IMR-90 (cell line): ENCODE results near the gene KCNMA1. TPM values are rescaled to one million over a fixed set of nuclear protein-coding genes. Genes with fewer than 3 reads are reported as not detected.

Experiments
- ATAC-seq: fragments of 200-7000 bp; cut with Tn5 transposase; 2 replicates; pipeline ENCODE4 v1.9.1; 2020; ENCODE audit warnings: low read depth, mild to moderate bottlenecking, moderate library complexity
- BruUV-seq: library from RNA; stranded (reverse); fragments of 400-500 nt; replicated peaks from 2 replicates; lab custom pipeline; 2021; lab: Mats Ljungman, UMichigan
- CTCF ChIA-PET: fragments of 300-600 bp; formaldehyde crosslinking; extraction: SDS; loops from one replicate; lab custom pipeline; 2021; ENCODE audit warnings: antibody characterized with exemption; lab: Yijun Ruan, JAX
- POLR2A ChIA-PET: fragments of 300-600 bp; sonication (Branson Sonifier 250); formaldehyde crosslinking; loops from one replicate; lab custom pipeline; 2022; ENCODE audit warnings: antibody characterized with exemption; ENCODE audit not compliant: unreplicated experiment; lab: Charles Lee
- DNase-seq: peaks from one replicate; pipeline ENCODE4 v3.0.0; 2013
- H2AFZ ChIP-seq: replicated peaks from 2 replicates; pipeline ENCODE3; 2013; ENCODE audit warnings: low read length, mild to moderate bottlenecking; ENCODE audit not compliant: poor library complexity
- H2AK5ac ChIP-seq: 2 replicates; pipeline ENCODE4 v1.6.1; 2013; ENCODE audit warnings: low read depth, low read length, inconsistent platforms
- H2AK9ac ChIP-seq: replicated peaks from 2 replicates; pipeline ENCODE3; 2013; ENCODE audit warnings: mild to moderate bottlenecking, low read depth, low read length, moderate library complexity; ENCODE audit not compliant: poor library complexity
- H2BK120ac ChIP-seq: 2 replicates; pipeline ENCODE4 v1.6.1; 2013; ENCODE audit warnings: low read depth, low read length, inconsistent platforms
- H2BK15ac ChIP-seq: 3 replicates; pipeline ENCODE4 v1.6.1; 2013; ENCODE audit warnings: low read depth, low read length, inconsistent platforms
- H2BK20ac ChIP-seq: 2 replicates; pipeline ENCODE4 v1.6.1; 2013; ENCODE audit warnings: low read depth, mild to moderate bottlenecking, inconsistent platforms, low read length, moderate library complexity
- H2BK5ac ChIP-seq: 2 replicates; pipeline ENCODE4 v1.6.1; 2013; ENCODE audit warnings: mild to moderate bottlenecking, low read depth, low read length, inconsistent platforms; ENCODE audit not compliant: poor library complexity, severe bottlenecking
- H3K14ac ChIP-seq: replicated peaks from 2 replicates; pipeline ENCODE4 v1.6.1; 2013; ENCODE audit warnings: low read depth, low read length, inconsistent platforms
- H3K18ac ChIP-seq: 2 replicates; pipeline ENCODE4 v1.6.1; 2013; ENCODE audit warnings: low read depth, low read length, control low read depth
- H3K23ac ChIP-seq: 2 replicates; pipeline ENCODE4 v1.6.1; 2013; ENCODE audit warnings: low read depth, low read length, inconsistent platforms
- H3K27ac ChIP-seq: 2 replicates; pipeline ENCODE4 v1.5.1; 2013; ENCODE audit warnings: mild to moderate bottlenecking, control low read depth, low read length; ENCODE audit not compliant: insufficient read depth
- H3K27me3 ChIP-seq: 2 replicates; pipeline ENCODE4 v1.6.1; 2013; ENCODE audit warnings: low read length; ENCODE audit not compliant: control insufficient read depth, insufficient read depth
- H3K36me3 ChIP-seq: 2 replicates; pipeline ENCODE4 v1.6.1; 2013; ENCODE audit warnings: low read length, mixed read lengths; ENCODE audit not compliant: control insufficient read depth, insufficient read depth
- H3K4ac ChIP-seq: 2 replicates; pipeline ENCODE4 v1.6.1; 2013; ENCODE audit warnings: low read depth, low read length, inconsistent platforms
- H3K4me1 ChIP-seq: 2 replicates; pipeline ENCODE4 v1.6.1; 2013; ENCODE audit warnings: low read length, mixed read lengths; ENCODE audit not compliant: control insufficient read depth, insufficient read depth
- H3K4me2 ChIP-seq: 2 replicates; pipeline ENCODE4 v1.6.1; 2013; ENCODE audit warnings: low read depth, mild to moderate bottlenecking, control low read depth, low read length, moderate library complexity
- H3K4me3 ChIP-seq: 2 replicates; pipeline ENCODE4 v1.5.1; 2013; ENCODE audit warnings: low read depth, mild to moderate bottlenecking, control low read depth, low read length, moderate library complexity; ENCODE audit not compliant: insufficient read depth
- H3K56ac ChIP-seq: 2 replicates; pipeline ENCODE4 v1.6.1; 2013; ENCODE audit warnings: low read length, inconsistent platforms; ENCODE audit not compliant: insufficient read depth; ENCODE audit errors: extremely low read depth
- H3K79me1 ChIP-seq, 2 experiments: 2 replicates each; pipeline ENCODE4 v1.6.1; 2013; ENCODE audit warnings: low read length in 2 of 2, inconsistent platforms in 1 of 2, low read depth in 1 of 2
- H3K9ac ChIP-seq: 2 replicates; pipeline ENCODE4 v1.6.1; 2013; ENCODE audit warnings: low read depth, low read length, control low read depth
- H3K9me1 ChIP-seq: 2 replicates; pipeline ENCODE4 v1.6.1; 2013; ENCODE audit warnings: low read length, inconsistent platforms; ENCODE audit not compliant: insufficient read depth
- H3K9me3 ChIP-seq: 2 replicates; pipeline ENCODE4 v1.6.1; 2013; ENCODE audit warnings: low read length; ENCODE audit not compliant: control insufficient read depth, insufficient read depth
- H4K20me1 ChIP-seq: 2 replicates; pipeline ENCODE4 v1.6.1; 2013; ENCODE audit warnings: low read length, inconsistent platforms; ENCODE audit not compliant: insufficient read depth
- H4K5ac ChIP-seq: 2 replicates; pipeline ENCODE4 v1.6.1; 2013; ENCODE audit warnings: mild to moderate bottlenecking, low read depth, low read length, control low read depth
- H4K8ac ChIP-seq, 2 experiments: 2 replicates each; pipeline ENCODE4 v1.6.1; 2013; ENCODE audit warnings: low read depth in 2 of 2, low read length in 2 of 2, control low read depth in 1 of 2, inconsistent platforms in 1 of 2
- H4K91ac ChIP-seq: 2 replicates; pipeline ENCODE4 v1.6.1; 2013; ENCODE audit warnings: low read depth, low read length, inconsistent platforms; ENCODE audit not compliant: insufficient read depth
- CEBPB ChIP-seq: IDR thresholded peaks from 2 replicates; pipeline ENCODE4 v1.6.1; 2012; ENCODE audit warnings: low read depth, low read length, improper control_type of control experiment
- FOS ChIP-seq: fragments of 150-350 bp; IDR thresholded peaks from 2 replicates; pipeline ENCODE4 v1.6.1; 2016; ENCODE audit warnings: low read depth, low read length
- MAZ ChIP-seq: IDR thresholded peaks from 2 replicates; pipeline ENCODE4 v1.6.1; 2012; ENCODE audit warnings: low read depth, mild to moderate bottlenecking, low read length, improper control_type of control experiment, moderate library complexity, borderline replicate concordance
- MXI1 ChIP-seq: IDR thresholded peaks from 2 replicates; pipeline ENCODE4 v1.6.1; 2012; ENCODE audit warnings: low read depth, mild to moderate bottlenecking, low read length, moderate library complexity, borderline replicate concordance
- RFX5 ChIP-seq: IDR thresholded peaks from 2 replicates; pipeline ENCODE4 v1.8.0; 2012; ENCODE audit warnings: low read depth, mild to moderate bottlenecking, low read length, moderate library complexity
- WGBS, 2 experiments: methylation state at CpG; one replicate each; pipeline versions ENCODE4 v1.1.5 to v1.1.7; 2013; ENCODE audit warnings: missing lambda C conversion rate in 2 of 2; ENCODE audit not compliant: insufficient read length in 1 of 2; ENCODE audit errors: extremely low coverage in 2 of 2; 5-methylcytosine and 5-hydroxymethylcytosine counted together
- dilution Hi-C: fragments of 300-500 bp; cut with HindIII; formaldehyde crosslinking; loops from one replicate; pipeline ENCODE4 v1.14.3; 2018; ENCODE audit warnings: low sequenced_read_pairs; ENCODE audit not compliant: unreplicated experiment
- in situ Hi-C: fragments of 300-500 bp; cut with MboI; formaldehyde crosslinking; loops from 3 replicates; pipeline ENCODE4 v1.14.3; 2019; ENCODE audit warnings: low sequenced_read_pairs, inconsistent platforms, mixed read lengths
- intact Hi-C: fragments of 100-400 bp; cut with micrococcal nuclease; formaldehyde crosslinking; loops from 2 replicates; pipeline ENCODE4 v1.10.0; 2022
- polyA plus RNA-seq, 3 experiments: library from polyadenylated mRNA; depleted of rRNA; stranded (reverse); fragments of >200 nt; gene quantifications; 2 replicates each; pipeline ENCODE4 v1.2.3, GENCODE V29; 2012; ENCODE audit warnings: low replicate concordance in 1 of 3
- total RNA-seq: library from RNA; depleted of rRNA; stranded (reverse); fragments of >200 nt; gene quantifications from 2 replicates; pipeline ENCODE4 v1.2.3, GENCODE V29; 2012
- TF ChIP-seq, protein P1 (sequence below): fragments of 150-350 bp; IDR thresholded peaks from 2 replicates; pipeline ENCODE4 v1.6.1; 2017; ENCODE audit warnings: mild to moderate bottlenecking, antibody characterized with exemption, low read length, low read depth
- TF ChIP-seq, protein P2 (sequence below): conservative IDR thresholded peaks from 2 replicates; pipeline ENCODE4 v1.5.1; 2012; ENCODE audit warnings: mild to moderate bottlenecking, low read depth, low read length, improper control_type of control experiment
- TF ChIP-seq, protein P3 (sequence below): fragments of 150-350 bp; IDR thresholded peaks from 2 replicates; pipeline ENCODE4 v1.6.1; 2016; ENCODE audit warnings: low read depth, mild to moderate bottlenecking, low read length, moderate library complexity, borderline replicate concordance

The KCNMA1 gene
- total and polyA plus RNA-seq, 2 of the 4 experiments (the other 2 are of a cell fraction) = 25.6 to 29.6 TPM

DNA sequence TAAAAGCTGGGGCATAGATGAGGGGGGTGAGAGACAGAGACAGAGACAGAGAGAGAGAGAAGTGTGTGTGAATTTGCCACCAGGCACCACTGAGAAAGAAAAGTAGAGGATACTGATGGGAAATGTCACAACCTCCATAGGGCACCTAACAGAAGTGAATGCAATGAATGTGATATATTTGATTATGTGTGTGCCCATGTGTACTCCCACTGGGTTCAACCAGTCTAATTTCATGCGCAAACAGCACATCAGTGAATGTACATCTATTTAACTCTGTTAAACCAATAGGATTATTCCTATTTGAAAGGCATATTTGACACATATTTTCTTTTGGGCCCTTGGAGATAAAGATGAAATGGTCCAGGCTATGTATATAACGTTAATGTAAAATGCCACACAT is 241.3 kb downstream of the KCNMA1 start:
- TF ChIP-seq MAZ (no peak), RFX5 (no peak), CEBPB (no peak), FOS (no peak), MXI1 (no peak)
- TF ChIP-seq, protein P1, sequence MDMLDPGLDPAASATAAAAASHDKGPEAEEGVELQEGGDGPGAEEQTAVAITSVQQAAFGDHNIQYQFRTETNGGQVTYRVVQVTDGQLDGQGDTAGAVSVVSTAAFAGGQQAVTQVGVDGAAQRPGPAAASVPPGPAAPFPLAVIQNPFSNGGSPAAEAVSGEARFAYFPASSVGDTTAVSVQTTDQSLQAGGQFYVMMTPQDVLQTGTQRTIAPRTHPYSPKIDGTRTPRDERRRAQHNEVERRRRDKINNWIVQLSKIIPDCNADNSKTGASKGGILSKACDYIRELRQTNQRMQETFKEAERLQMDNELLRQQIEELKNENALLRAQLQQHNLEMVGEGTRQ = no peak
- TF ChIP-seq, protein P2, sequence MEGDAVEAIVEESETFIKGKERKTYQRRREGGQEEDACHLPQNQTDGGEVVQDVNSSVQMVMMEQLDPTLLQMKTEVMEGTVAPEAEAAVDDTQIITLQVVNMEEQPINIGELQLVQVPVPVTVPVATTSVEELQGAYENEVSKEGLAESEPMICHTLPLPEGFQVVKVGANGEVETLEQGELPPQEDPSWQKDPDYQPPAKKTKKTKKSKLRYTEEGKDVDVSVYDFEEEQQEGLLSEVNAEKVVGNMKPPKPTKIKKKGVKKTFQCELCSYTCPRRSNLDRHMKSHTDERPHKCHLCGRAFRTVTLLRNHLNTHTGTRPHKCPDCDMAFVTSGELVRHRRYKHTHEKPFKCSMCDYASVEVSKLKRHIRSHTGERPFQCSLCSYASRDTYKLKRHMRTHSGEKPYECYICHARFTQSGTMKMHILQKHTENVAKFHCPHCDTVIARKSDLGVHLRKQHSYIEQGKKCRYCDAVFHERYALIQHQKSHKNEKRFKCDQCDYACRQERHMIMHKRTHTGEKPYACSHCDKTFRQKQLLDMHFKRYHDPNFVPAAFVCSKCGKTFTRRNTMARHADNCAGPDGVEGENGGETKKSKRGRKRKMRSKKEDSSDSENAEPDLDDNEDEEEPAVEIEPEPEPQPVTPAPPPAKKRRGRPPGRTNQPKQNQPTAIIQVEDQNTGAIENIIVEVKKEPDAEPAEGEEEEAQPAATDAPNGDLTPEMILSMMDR = no peak
- TF ChIP-seq, protein P3, sequence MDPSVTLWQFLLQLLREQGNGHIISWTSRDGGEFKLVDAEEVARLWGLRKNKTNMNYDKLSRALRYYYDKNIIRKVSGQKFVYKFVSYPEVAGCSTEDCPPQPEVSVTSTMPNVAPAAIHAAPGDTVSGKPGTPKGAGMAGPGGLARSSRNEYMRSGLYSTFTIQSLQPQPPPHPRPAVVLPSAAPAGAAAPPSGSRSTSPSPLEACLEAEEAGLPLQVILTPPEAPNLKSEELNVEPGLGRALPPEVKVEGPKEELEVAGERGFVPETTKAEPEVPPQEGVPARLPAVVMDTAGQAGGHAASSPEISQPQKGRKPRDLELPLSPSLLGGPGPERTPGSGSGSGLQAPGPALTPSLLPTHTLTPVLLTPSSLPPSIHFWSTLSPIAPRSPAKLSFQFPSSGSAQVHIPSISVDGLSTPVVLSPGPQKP = no peak
- Histone ChIP-seq H2BK5ac (no peak overlapping the region), H4K91ac (no peak overlapping the region), H2BK15ac (peak overlapping the region; percentile 4; the same call in 1 of the 3 replicates), H4K20me1 (peaks cover 4% of the 10 kb centered on the region; the same call in 1 of the 2 replicates), H3K18ac (no peak overlapping the region), H3K9me3 (no peaks in the 10 kb centered on the region), H3K56ac (no peak overlapping the region), H4K5ac (no peak overlapping the region), H3K27me3 (no peaks in the 10 kb centered on the region), H3K4me1 (peaks cover 19% of the 10 kb centered on the region), H3K27ac (no peak overlapping the region), H3K23ac (no peak overlapping the region), H3K36me3 (no peaks in the 10 kb centered on the region), H3K9me1 (peaks cover 23% of the 10 kb centered on the region), H2AK5ac (no peak overlapping the region), H2BK120ac (no peak overlapping the region), H2AK9ac (no peak overlapping the region), H3K9ac (no peak overlapping the region), H3K4me2 (no peak overlapping the region), H3K4ac (no peak overlapping the region), H3K4me3 (no peak overlapping the region), H3K14ac (no peak overlapping the region), H4K8ac (no peak overlapping the region), H3K79me1 (peaks cover 0 to 10% of the 10 kb centered on the region in 2 experiments; a peak in 2 of 4 replicates), H2AFZ (no peak overlapping the region), H2BK20ac (no peak overlapping the region)
- ChIA-PET POLR2A (no interaction called here), CTCF (no interaction called here)
- ATAC-seq = no peak
- WGBS, 2 experiments = no CpG with 5 or more reads among the region's 2 CpGs
- intact Hi-C loops (loop anchor here (10.0 kb wide), 1 partner anchor 209 kb away; no protein-coding TSS in a partner anchor), in situ Hi-C loops (loop anchor here (10.0 kb wide), 1 partner anchor 221 kb away; no protein-coding TSS in a partner anchor), dilution Hi-C loops (no loop called here)
- DNase-seq = no peak
- BruUV-seq = no TSS peak
